ENCODE data around the gene CHRNA9.

GRCh38 chr4:40354158-40354557 is 19.0 kb downstream of the CHRNA9 start:
- no peak for TF ChIP-seq CTCF (IDR thresholded peaks at IDR 0.05)
- TF ChIP-seq POLR2A (IDR thresholded peaks at IDR 0.05), result no peak

Measured in right lobe of liver (tissue), 4 donors.